HG03460 (cell line): ENCODE results near the gene KATNAL2.
"Not testable (repeated sequence)": the region's sequence is repeated elsewhere in the genome, so short reads cannot be mapped to it uniquely, and the experiment has no call there.

Experiments used
- ATAC-seq: cut with Tn5 transposase; IDR thresholded peaks from one replicate; pipeline ENCODE4 v1.9.1; 2021; ENCODE audit not compliant: unreplicated experiment

Gene KATNAL2

DNA sequence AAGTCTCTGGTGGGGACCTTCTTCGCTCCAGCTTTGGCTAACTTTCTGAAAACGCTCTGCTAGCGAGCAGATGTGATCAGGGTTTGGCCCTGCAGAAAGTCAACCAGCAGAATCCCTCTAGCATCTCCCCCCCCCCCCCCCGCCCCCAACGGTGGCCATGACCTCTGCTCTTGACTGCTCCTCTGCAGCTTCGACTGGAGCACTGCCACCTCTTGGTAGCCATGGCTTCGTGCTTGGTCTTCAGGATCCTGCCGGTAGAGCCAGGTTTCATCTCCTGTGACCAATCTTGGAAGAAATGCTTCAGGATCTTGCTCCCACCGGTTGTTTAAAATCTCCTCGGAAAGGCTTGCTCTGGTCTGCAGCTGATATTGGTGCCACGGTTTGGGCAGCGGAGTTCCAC, 113.5 kb downstream of the KATNAL2 start:
- ATAC-seq: not testable (repeated sequence)

DNA sequence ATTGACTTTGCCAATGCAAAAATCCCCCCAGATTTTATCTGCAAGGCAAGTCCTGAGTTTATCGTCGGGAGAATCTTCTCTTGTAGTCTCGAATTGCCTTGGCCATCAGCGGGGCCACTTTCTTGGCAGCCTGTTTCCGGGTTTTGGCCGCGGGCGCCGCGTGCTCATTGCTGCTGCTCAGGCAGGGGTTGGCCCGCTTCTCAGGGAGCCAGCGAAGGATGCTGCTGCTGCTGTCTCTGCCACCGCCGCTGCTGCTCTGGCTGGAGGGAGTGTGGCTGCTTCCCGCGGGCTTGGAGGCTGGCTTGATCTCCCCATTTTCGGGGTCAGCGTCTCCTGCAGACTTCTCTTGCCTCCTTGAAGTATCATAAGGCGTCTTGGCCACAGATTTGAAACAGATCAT, 115.5 kb downstream of the KATNAL2 start:
- no peak for ATAC-seq

DNA sequence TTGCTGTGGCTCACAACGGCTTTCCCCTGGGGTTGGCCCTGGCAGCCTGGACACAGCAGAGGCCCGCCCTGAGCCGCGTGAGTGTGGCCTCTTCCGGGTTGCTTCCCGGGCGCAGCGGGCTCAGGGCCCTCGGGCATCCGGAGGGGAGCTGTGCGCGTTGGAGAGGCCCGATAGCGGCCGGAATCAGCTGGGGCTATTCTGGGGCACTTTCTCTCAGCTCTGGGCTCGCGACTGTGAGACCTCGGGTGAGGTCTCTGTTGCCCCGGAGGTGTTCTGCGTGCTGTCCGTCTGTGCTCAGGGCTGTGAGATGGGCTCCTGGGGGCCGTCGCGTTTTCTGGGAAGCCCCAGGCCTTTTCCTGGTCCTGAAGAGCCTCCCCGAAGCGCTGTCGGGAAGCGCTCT, 117.2 kb downstream of the KATNAL2 start:
- not testable (repeated sequence) for ATAC-seq

DNA sequence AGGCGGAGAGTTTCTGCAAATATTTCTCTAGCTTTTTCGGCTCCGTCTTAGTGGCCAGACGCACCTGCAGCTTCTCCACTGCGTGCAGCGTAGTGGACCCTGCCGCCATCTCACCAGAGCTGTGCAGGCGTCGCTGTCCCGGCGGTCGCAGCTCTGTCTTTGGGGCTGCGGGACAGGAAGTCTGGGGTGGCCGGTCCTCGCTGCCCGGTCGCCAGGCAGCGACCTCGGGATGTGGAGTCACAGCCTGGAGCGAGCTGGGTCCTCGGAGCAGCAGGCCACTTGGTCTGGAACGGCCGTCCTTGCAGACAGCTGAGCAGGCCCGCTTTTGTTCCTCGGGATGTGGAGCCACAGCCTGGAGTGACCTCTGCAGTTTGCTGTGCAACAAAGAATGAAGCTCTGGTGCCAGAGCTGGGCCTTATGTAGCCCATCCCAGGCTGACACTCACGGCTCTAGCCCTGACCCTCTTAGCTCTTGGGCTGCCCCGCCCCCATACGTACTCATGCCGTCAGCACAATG, 117.8 kb downstream of the KATNAL2 start, which contains the start of gene ELOA2:
ELOA2 (minus strand) TSS at position 466 of the 516 bp plus-strand sequence; CDS start at position 109, 357 bp downstream.
- ATAC-seq: no peak

DNA sequence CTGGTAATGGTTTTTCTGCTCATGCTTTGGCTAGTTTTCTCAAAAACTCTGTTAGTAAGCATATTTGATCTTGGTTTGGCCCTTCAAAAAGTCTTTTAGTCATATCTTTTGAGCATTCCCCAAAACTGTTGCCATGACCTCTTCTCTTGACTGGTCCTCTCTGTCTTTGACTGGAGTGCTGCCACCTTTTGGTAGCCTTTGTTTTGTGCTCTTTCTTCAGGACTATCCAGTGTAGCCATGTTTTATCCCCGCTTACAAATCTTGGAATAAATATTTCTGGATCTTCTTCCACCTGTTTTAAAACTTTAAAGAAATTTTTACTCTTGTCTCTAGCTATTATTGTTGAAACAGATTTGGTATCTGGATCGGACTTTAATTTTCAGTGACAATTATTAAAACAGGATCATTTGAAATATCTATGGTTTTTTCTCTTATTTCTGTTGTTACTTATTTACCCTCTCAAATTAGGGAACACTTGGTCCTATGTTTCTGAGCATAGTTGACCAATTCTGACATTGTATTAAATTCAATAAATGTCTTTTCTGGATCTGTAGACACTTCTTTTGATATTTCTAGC, 119.0 kb downstream of the KATNAL2 start:
- no peak for ATAC-seq

DNA sequence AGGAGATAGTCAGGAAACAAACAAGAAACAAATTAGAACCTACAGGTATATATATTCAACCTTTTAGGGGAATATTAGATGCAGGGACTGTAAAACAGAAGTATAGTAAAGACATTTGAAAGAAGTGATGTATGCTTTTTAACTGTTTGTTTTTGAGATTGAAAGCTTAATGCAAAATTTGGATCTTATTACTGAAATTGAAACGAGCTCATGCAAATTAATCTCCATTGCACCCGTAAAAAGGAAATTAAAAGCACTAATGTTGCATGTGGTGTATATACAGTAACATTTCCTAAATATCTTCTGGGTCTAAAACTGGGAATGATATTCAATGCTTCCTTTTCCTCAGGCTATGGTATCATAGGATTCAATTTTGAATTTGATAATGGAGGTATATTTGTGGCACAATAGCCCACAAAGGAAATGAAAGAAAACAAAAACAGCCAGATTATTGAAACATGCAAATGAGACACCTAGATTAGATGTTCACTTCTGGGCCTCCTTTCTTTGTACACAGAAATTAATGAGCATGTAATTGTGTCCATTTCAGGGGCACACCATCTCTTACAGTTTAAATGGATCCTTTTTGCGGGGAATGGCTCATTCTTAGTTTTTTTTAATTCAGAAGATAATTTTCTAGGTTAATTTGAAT, 119.7 kb downstream of the KATNAL2 start:
- ATAC-seq: no peak

DNA sequence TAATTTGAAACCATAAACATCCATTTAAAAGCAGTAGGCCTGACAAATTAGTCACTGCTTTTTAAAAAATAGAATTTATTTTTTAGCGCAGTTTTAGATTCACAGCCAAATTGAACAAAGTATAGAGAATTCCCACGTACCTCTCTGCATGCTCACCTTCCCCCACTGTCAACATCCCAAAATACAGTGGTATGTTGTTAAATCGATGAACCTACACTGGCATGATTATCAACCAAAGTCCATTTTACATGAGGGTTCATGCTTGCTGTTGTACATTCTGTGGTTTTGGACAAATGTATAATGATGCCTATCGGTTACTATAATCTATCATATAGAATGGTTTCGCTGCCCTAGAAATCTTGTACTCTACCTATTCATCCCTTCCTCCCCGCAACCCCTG, 123.6 kb downstream of the KATNAL2 start:
- ATAC-seq: no peak

DNA sequence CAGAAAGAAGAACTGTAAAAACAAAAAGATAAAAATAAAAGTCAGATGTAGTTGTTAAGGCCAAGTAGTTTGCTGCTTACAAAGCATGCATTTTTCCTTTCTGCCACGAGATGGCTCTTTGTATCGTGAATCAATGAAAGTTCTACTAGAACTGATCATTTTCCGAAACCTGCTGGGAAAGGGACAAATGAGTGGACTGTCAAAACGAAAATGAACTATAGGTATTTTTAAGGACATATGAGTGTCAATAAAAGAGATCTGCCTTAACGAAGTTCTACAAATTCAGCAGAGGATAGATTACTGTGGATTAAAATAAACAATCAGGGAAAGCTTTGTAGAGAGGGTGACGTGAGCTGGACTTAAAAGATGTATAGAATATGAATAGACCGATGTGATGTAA, 133.1 kb downstream of the KATNAL2 start:
- ATAC-seq: no peak

DNA sequence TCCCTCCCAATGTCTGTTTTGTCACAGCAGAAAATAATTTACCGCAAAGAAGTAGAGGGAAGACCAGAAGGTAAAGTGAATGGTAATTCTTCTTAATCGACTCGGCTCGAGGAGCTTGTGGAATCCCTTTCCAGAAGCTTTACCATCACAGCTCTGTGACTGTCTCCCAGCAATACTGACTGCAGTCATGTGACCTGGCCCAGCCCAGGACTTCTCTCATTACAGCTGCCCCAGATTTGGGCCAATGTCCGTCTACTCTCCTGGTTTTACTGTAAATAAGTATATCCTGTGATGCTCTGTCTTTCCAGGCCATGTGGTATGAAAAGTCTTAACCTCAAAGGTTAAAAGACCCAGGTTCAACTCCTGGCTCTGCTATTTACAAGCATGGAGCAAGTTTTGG, 137.0 kb downstream of the KATNAL2 start:
- no peak for ATAC-seq

DNA sequence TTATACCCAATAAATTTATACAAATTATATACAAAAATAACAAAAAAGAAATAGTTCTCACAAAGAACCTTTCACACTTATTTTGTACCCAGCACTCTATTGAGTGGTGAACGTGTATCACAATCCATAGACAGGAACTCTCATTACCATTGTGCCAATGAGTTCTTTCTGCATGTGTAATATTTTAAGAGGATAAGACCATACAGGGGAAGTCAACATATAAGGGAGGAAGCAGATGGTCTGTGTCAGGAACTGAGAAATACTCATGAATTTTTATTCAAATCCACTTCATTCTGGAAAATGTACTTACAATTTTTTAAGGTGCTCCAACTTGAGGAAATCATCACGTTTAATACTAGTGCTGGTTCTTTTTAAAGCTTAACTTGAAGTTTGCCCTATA, 145.1 kb downstream of the KATNAL2 start:
- no peak for ATAC-seq

DNA sequence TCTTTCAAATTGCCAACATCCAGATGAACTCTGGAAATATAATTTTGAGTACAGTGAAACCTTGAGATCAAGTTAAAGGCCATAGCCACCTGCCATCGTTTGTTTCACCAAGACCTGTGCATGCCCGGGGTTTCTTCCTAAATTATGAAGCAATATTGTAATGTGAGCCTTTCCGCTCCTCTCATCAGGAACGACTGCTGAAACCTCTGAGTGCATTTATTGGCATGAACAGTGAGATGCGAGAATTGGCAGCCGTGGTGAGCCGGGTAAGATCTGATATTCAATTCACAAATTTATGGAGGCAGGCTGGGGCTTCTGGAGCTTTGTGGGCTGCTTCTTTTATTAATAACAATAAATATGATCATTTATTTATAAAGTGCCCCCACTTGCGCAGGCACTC, 145.7 kb downstream of the KATNAL2 start:
- no peak for ATAC-seq

DNA sequence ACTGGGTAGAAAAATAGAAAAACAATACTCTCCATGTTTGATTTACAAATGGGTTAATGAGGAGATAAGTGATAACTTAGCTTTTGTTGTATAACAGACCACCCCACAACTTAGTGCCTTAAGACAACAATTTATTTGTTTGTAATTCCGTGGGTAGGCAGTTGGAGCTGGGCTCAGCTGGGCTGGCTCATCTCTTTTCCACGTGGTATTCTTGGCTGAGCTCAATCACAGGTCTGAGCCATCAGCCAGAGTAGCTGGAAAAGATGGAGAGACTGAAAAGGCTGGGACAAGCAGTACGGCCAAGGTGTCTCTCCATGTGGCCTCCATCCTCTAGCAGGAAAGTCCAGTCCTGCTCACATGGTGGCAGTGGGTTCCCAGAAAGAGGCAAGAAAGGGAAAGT, 150.2 kb downstream of the KATNAL2 start:
- ATAC-seq: no peak

DNA sequence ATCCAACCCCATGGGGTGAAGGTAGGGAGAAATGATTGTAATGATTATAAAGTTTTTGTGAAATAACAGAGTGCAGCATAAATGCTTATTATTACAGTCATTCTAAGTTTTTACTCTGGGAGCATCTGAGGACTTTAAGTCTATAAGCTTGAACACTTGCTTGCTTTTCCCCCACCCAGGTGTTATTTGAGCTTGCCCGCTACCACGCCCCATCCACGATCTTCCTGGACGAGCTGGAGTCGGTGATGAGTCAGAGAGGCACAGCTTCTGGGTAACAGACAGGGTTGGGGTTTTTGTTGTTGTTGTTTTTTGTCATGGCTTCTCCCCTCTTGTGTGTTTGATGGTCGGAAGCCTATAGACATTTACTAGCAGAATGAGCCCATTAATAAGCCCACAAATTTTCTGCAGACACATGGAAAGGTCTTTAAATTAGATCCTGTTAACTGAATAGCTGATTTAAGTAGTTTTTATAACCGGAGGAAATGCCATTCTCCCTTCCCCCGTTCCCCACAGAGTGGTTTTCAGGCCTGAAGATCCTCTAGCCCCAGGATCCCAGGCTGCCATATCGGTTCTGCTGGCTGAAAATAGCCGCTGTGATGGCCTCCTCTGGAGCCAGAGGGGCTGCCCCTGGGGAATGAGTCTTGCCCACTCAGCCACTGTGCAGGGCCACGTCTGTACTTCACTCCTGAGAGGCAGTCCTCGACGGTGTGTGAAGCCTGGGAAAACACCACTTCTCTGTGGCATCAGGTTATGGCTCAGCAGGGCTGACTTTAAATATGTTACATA, 157.9 kb downstream of the KATNAL2 start:
- no peak for ATAC-seq

DNA sequence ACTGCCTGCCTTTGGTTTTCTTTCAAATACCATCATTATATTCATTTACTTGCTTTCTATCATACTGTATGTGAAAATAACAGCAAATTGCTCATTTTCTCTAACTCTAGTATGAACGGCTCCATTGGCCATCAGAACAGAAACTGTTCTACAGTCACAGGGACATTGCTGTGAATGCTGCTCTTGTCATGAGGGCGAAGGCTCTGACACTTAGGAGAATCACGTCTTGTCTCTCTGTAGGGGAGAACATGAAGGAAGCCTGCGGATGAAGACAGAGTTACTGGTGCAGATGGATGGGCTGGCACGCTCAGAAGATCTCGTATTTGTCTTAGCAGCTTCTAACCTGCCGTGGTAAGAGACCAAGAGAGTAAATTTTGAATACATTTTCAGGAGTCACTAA, 159.7 kb downstream of the KATNAL2 start:
- ATAC-seq: no peak

DNA sequence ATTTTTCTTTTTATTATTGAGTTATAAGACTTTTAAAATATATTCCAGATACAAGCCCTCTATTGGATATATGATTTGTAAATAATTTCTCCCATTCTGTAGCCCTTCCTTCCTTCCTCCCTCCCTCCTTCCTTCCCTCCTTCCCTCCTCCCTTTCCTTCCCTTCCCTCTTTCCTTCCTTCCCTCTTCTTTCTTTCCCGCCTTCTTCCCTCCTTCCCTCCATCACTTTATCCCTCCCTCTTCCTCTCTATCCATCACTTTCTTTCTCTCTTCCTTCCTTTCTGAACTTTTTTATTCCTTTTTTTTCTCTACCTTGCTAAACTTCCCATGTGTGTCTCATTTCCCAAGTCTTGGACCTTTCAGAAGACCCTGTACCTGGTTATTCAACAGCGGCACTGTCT, 163.5 kb downstream of the KATNAL2 start:
- no peak for ATAC-seq

DNA sequence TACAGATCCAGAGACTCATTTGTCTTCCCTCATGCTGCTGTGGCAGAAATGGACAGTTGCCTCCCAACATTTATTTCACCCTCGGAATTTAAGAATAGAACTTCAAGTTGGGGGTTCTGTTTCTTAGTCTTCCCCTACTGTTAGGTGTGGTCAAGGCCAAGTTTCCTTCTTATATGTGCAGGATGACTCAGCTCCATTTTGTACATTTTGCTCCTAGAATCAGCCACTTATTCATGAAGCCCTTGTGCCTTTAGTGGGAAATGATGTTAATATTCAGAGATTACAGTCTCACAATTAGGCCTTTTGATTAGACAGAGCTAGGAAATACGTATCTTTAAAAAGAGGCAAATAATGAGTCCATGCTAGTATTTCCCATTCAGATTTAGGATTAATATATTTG, 164.2 kb downstream of the KATNAL2 start:
- ATAC-seq: no peak

DNA sequence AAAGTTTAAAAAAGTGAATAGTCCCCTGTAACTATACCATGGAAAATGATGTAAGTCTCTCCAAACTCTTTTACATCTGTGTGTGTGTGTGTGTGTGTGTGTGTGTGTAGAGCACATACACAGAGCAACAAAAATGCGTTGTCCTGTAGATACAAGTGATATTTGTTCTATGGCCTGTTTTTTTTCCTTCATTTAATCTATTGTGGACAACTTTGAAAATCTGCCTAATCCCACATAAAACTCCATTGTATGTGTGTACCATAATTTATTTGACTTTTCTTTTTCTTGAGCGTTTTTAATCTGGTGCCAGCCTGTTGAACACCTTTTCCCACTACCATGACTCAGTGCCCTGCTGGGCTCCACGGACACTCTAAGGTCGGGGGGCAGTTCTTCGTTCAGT, 170.3 kb downstream of the KATNAL2 start:
- ATAC-seq: no peak

DNA sequence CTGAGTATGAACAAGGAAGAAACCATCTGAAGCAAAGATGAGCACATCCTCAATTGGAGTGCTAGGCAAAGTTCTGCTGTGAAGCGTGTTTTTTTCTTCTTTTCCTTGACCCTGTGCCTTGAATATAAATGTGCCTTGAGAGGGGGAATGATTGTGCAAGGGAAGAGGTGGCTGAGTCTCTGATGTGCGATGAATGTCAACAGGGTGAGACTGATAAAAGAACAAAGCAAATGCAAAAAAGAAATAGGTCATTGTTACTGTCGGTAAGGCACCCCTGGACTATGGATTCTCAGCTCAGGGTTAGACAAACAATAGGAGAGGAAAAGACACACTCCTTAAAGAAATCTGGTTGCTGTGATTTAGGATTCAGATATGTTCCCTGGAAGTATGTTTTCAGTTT, 178.4 kb downstream of the KATNAL2 start:
- ATAC-seq: no peak

DNA sequence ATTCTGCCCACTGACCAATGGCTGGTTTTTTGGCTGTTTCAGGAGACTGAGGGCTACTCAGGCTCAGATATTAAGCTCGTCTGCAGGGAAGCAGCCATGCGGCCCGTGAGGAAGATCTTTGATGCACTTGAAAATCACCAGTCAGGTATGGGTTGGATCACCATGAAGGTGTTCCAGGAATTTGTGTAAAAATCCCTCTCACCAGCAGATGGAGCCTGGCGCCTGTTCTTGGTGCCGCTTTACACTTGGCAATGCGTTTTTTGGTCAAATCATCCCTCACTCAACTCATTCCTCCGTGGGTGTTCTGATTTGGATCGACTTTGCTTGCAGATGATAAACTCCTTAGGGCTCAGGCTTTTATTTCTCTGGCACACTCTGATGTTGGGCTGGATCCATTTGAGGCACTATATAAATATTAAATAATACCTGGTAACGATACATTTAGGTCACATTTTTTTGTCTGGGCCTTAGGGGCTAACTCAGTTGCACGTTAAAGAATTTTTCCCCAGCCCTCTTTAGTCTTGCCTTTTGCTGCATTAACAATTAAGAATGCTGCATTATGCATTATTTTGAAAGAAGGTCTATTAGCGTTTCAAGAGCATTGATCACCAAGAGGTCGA, 182.9 kb downstream of the KATNAL2 start:
- ATAC-seq: no peak

DNA sequence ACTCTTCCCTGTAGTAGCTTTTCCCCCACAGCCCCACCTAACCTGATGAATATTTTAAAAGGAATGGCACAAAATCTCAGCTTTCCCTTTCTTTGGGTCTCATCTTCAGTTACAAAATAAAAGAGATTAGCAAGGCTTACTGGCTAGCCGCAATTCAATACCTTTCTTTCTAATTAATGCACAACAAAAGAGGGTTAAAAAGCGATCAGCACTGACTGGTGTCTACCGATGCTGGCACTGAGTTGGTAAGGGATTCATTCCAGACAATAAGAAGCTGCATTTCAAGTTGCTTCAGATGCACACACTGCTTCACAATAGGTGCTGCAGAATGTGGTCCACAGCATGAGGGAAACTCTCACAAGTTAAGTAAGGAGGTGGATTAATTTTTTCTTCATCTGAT, 191.0 kb downstream of the KATNAL2 start:
- ATAC-seq: no peak

DNA sequence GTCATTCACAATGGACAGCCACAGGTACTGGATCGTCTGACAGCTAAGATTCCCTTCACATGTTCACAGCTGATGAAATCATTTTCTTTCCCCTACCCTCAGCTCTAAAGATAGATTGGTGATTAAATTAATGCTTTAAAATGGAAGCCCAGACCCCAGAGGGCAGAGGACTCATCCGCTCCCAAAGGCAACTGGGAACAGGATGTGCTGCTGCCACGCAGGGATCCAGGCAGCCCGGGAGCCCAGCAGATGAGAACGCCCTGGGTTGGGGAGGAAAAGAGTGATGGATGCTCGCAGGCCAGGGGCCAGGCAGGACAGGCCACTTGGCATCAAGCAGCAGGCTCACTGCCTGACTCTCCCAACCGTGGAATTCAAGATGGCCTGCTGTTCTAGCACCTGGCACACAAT, 191.6 kb downstream of the KATNAL2 start:
- ATAC-seq: no peak

DNA sequence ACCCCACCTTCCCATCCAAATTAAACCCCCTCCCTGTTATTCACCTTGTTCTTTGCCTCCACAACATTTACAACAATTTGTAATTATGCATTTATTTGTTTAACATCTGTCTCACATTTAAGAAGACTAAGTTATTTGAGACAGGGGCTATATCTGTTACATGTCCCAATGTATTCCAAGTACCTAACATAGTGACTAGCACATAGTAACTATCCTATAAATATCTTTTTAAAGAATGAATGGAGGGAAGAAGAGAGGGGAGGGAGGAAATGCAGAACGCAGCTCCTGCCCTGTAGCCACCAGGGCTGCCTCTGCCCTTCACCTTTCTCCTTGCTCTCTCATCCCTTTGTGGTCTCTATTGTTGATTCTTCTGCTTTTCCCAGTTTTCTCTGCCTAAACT, 192.3 kb downstream of the KATNAL2 start:
- ATAC-seq: no peak
